ENCODE measurements around the gene PLD1. TPM values are rescaled to one million over a fixed set of nuclear protein-coding genes. Genes with fewer than 3 reads are reported as not detected.

The PLD1 gene
- polyA plus RNA-seq, 1 donor = 87.6 TPM

GRCh38 chr3:171784387-171784786 is 25.9 kb downstream of the PLD1 start:
- no peaks in the 10 kb centered on the region for H3K9me3 ChIP-seq (ENCODE audit: control insufficient read depth, low read depth, low read length)
- no peak overlapping the region for H3K27ac ChIP-seq (ENCODE audit: low read length)
- no peaks in the 10 kb centered on the region for H3K27me3 ChIP-seq (ENCODE audit: control insufficient read depth, insufficient read depth, low read length)
- no peaks in the 10 kb centered on the region for H3K36me3 ChIP-seq (ENCODE audit: control insufficient read depth, insufficient read depth, low read length)
- no peak overlapping the region for H3K4me3 ChIP-seq (ENCODE audit: low read length)
- DNase-seq = no peak
- no peaks in the 10 kb centered on the region for H3K4me1 ChIP-seq (ENCODE audit: control insufficient read depth, insufficient read depth, low read length)
- WGBS (ENCODE audit: insufficient coverage, low lambda C conversion rate) = no CpG with 5 or more reads among the region's 2 CpGs

DNA sequence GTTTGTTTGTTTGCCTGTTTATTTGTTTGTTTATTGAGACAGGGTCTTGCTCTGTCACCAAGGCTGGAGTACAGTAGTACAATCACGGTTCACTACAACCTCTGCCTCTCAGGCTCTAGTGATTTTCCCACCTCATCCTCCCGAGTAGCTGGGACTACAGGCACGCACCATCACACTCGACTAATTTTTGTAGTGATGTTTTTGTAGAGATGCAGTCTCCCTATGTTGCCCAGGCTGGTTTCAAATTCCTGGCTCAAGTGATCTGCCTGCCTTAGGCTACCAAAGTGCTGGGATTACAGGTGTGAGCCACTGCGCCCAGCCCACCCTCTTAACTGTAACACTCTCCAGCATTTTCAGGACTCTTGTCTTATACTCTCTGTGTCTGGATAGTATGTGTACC is 26.7 kb downstream of the PLD1 start:
- Histone ChIP-seq H3K36me3 (ENCODE audit: control insufficient read depth, insufficient read depth, low read length) (no peaks in the 10 kb centered on the region), H3K27me3 (ENCODE audit: control insufficient read depth, insufficient read depth, low read length) (no peaks in the 10 kb centered on the region), H3K4me3 (ENCODE audit: low read length) (no peak overlapping the region), H3K4me1 (ENCODE audit: control insufficient read depth, insufficient read depth, low read length) (no peaks in the 10 kb centered on the region), H3K9me3 (ENCODE audit: control insufficient read depth, low read depth, low read length) (no peaks in the 10 kb centered on the region), H3K27ac (ENCODE audit: low read length) (no peak overlapping the region)
- DNase-seq = no peak
- no CpG with 5 or more reads among the region's 5 CpGs for WGBS (ENCODE audit: insufficient coverage, low lambda C conversion rate)

DNA sequence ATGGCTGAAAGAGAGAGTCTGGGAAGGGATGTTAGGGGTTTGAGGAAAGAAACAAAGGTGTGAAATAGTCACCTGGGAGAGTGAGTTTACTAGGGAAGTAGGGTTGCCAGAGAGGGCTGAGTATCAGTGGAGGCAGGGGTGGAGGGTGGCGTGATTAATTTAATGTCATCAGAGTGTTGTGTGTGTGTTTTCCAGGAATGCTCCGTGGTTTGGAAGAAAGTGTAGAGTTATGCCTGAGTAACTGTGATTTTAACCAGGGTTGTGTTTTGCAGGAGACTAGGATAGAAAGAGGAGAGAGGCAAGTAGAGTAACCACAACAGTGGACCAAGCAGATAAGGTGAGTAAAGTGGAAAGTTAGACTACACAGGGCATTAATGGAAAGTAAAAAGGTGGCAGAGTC is 27.2 kb downstream of the PLD1 start:
- Histone ChIP-seq H3K36me3 (ENCODE audit: control insufficient read depth, insufficient read depth, low read length) (no peaks in the 10 kb centered on the region), H3K9me3 (ENCODE audit: control insufficient read depth, low read depth, low read length) (no peaks in the 10 kb centered on the region), H3K4me1 (ENCODE audit: control insufficient read depth, insufficient read depth, low read length) (no peaks in the 10 kb centered on the region), H3K4me3 (ENCODE audit: low read length) (no peak overlapping the region), H3K27ac (ENCODE audit: low read length) (no peak overlapping the region), H3K27me3 (ENCODE audit: control insufficient read depth, insufficient read depth, low read length) (no peaks in the 10 kb centered on the region)
- 92% methylated on average over 2 of the region's 2 CpGs for WGBS (ENCODE audit: insufficient coverage, low lambda C conversion rate)
- DNase-seq = no peak

GRCh38 chr3:171782617-171783016 is 27.7 kb downstream of the PLD1 start:
- H3K4me3 ChIP-seq (ENCODE audit: low read length) = no peak overlapping the region
- H3K9me3 ChIP-seq (ENCODE audit: control insufficient read depth, low read depth, low read length) = no peaks in the 10 kb centered on the region
- no peaks in the 10 kb centered on the region for H3K27me3 ChIP-seq (ENCODE audit: control insufficient read depth, insufficient read depth, low read length)
- no peak overlapping the region for H3K27ac ChIP-seq (ENCODE audit: low read length)
- 83% methylated on average over 1 of the region's 1 CpG for WGBS (ENCODE audit: insufficient coverage, low lambda C conversion rate)
- no peaks in the 10 kb centered on the region for H3K36me3 ChIP-seq (ENCODE audit: control insufficient read depth, insufficient read depth, low read length)
- H3K4me1 ChIP-seq (ENCODE audit: control insufficient read depth, insufficient read depth, low read length) = peaks cover under 1% of the 10 kb centered on the region
- no peak for DNase-seq

DNA sequence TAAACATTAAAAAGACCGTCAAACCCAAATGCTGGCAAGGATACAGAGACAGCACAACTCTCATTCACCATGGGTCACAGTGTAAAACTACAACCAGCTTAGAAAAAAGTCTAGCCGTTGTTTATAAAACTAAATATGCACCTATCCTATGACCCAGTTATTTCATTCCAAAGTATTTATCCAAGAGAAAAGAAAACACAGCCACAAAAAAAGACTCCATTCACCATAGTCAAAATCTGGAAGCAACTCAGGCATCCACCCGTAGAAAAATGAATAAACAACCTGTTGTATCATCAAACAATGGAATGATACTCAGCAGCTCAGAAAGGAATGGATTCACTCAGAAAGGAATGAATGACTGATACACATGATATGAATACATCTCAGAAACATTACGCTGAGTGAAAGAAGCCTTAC is 28.6 kb downstream of the PLD1 start:
- Histone ChIP-seq H3K4me3 (ENCODE audit: low read length) (no peak overlapping the region), H3K9me3 (ENCODE audit: control insufficient read depth, low read depth, low read length) (no peaks in the 10 kb centered on the region), H3K27ac (ENCODE audit: low read length) (no peak overlapping the region), H3K4me1 (ENCODE audit: control insufficient read depth, insufficient read depth, low read length) (peaks cover 6% of the 10 kb centered on the region), H3K27me3 (ENCODE audit: control insufficient read depth, insufficient read depth, low read length) (no peaks in the 10 kb centered on the region), H3K36me3 (ENCODE audit: control insufficient read depth, insufficient read depth, low read length) (no peaks in the 10 kb centered on the region)
- WGBS (ENCODE audit: insufficient coverage, low lambda C conversion rate) = 93% methylated on average over 3 of the region's 4 CpGs
- no peak for DNase-seq

DNA sequence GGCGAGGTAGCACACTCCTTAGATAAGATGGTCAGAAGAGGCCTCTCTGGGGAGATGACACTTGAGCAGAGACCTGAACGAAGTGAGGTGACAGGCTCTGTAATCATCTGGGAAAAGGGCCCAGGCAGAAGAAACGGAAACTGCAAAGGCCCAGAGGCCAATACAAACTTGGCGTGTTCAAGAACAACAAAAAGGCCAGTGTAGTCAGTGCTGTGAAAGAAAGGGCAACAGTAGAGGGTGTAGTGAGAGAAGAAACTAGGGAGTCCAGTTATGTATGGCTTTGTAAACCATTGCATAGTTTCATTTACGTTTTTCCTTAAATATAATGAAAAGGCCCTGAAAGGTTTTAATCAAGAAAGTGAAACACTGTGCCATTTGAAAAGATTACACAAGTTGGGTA is 31.8 kb downstream of the PLD1 start:
- no peak for DNase-seq
- H3K27ac ChIP-seq (ENCODE audit: low read length) = no peak overlapping the region
- no peaks in the 10 kb centered on the region for H3K9me3 ChIP-seq (ENCODE audit: control insufficient read depth, low read depth, low read length)

GRCh38 chr3:171777596-171777995 is 32.7 kb downstream of the PLD1 start:
- no CpG with 5 or more reads among the region's 4 CpGs for WGBS (ENCODE audit: insufficient coverage, low lambda C conversion rate)
- Histone ChIP-seq H3K27ac (ENCODE audit: low read length) (no peak overlapping the region), H3K9me3 (ENCODE audit: control insufficient read depth, low read depth, low read length) (no peaks in the 10 kb centered on the region), H3K27me3 (ENCODE audit: control insufficient read depth, insufficient read depth, low read length) (no peaks in the 10 kb centered on the region), H3K4me1 (ENCODE audit: control insufficient read depth, insufficient read depth, low read length) (peaks cover 9% of the 10 kb centered on the region), H3K4me3 (ENCODE audit: low read length) (no peak overlapping the region), H3K36me3 (ENCODE audit: control insufficient read depth, insufficient read depth, low read length) (no peaks in the 10 kb centered on the region)
- DNase-seq = no peak

More for the DNA sequence above, 31.8 kb downstream of the PLD1 start:
- Histone ChIP-seq H3K27me3 (ENCODE audit: control insufficient read depth, insufficient read depth, low read length) (no peaks in the 10 kb centered on the region), H3K4me1 (ENCODE audit: control insufficient read depth, insufficient read depth, low read length) (peaks cover 9% of the 10 kb centered on the region), H3K4me3 (ENCODE audit: low read length) (no peak overlapping the region), H3K36me3 (ENCODE audit: control insufficient read depth, insufficient read depth, low read length) (no peaks in the 10 kb centered on the region)
- 100% methylated on average over 3 of the region's 5 CpGs for WGBS (ENCODE audit: insufficient coverage, low lambda C conversion rate)

DNA sequence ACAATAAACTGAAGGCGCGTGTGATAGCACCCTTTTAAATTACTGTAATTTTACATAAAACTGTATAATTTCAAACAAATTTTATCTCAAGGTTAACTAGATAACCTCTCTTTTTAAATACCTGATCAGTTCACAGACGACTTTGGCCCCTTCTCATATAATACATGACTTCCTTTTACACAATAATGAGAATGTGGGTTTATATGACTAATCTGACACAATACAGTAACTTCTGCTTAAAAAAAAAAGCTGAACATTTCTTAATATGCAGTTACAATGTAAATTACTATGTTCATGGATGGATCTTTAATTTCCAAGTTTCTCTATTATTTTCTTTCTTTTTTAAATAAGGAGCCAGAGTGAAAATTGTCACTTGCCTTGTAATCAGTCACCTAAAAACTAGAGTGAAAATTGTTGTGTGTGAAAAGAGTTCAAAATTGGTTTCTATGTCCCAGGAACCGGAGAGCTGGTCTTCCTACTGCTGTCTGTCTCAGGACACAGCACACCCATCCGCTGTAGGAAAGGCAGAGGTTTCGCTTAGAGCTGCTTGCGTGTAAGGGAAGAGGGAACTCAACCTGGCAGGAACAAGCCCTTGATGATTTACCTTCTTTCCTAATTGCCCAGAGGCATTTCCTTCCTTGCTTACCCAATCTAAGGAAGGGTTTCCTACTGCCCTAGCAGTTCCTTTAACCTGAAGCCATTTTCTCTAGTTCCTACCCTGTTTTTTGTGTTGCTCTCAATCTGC is 33.3 kb downstream of the PLD1 start:
- Histone ChIP-seq H3K9me3 (ENCODE audit: control insufficient read depth, low read depth, low read length) (no peaks in the 10 kb centered on the region), H3K27me3 (ENCODE audit: control insufficient read depth, insufficient read depth, low read length) (no peaks in the 10 kb centered on the region), H3K36me3 (ENCODE audit: control insufficient read depth, insufficient read depth, low read length) (no peaks in the 10 kb centered on the region), H3K4me3 (ENCODE audit: low read length) (no peak overlapping the region), H3K4me1 (ENCODE audit: control insufficient read depth, insufficient read depth, low read length) (peaks cover 9% of the 10 kb centered on the region), H3K27ac (ENCODE audit: low read length) (no peak overlapping the region)
- WGBS (ENCODE audit: insufficient coverage, low lambda C conversion rate) = 37% methylated on average over 2 of the region's 7 CpGs
- no peak for DNase-seq

- Histone ChIP-seq H3K9me3 (ENCODE audit: control insufficient read depth, low read depth, low read length) (no peaks in the 10 kb centered on the region), H3K27me3 (ENCODE audit: control insufficient read depth, insufficient read depth, low read length) (no peaks in the 10 kb centered on the region), H3K4me1 (ENCODE audit: control insufficient read depth, insufficient read depth, low read length) (peaks cover 9% of the 10 kb centered on the region), H3K36me3 (ENCODE audit: control insufficient read depth, insufficient read depth, low read length) (no peaks in the 10 kb centered on the region), H3K27ac (ENCODE audit: low read length) (no peak overlapping the region), H3K4me3 (ENCODE audit: low read length) (no peak overlapping the region)
- 57% methylated on average over 1 of the region's 3 CpGs for WGBS (ENCODE audit: insufficient coverage, low lambda C conversion rate)
- DNase-seq = peak in 1 of 2 donors; percentile 48
Measured at GRCh38 chr3:171776411-171776810, 33.9 kb downstream of the PLD1 start.

GRCh38 chr3:171775943-171776342 is 34.3 kb downstream of the PLD1 start:
- Histone ChIP-seq H3K27ac (ENCODE audit: low read length) (no peak overlapping the region), H3K4me3 (ENCODE audit: low read length) (no peak overlapping the region), H3K27me3 (ENCODE audit: control insufficient read depth, insufficient read depth, low read length) (no peaks in the 10 kb centered on the region), H3K9me3 (ENCODE audit: control insufficient read depth, low read depth, low read length) (no peaks in the 10 kb centered on the region), H3K36me3 (ENCODE audit: control insufficient read depth, insufficient read depth, low read length) (no peaks in the 10 kb centered on the region), H3K4me1 (ENCODE audit: control insufficient read depth, insufficient read depth, low read length) (peaks cover 9% of the 10 kb centered on the region)
- 80% methylated on average over 1 of the region's 8 CpGs for WGBS (ENCODE audit: insufficient coverage, low lambda C conversion rate)
- DNase-seq = no peak

DNA sequence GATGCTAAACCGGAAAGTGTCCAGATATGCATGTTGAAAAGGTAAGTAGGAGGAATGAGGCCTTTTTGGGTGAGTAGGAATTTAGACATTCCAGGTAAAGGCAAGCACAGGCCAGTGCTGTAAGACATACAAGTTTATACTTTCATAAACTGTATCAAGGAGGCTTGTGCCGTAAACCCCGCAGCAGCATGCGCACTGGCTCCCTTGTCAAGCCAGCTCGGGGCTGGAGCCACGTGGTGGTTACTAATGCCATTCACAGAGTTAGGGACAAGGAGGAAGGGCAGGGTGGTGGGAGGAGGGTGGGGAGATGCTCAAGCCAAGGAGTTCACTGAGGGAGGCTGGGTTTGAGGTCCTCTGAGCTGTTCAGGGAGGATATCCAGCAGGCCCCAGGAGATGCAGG is 35.8 kb downstream of the PLD1 start:
- no peaks in the 10 kb centered on the region for H3K9me3 ChIP-seq (ENCODE audit: control insufficient read depth, low read depth, low read length)
- H3K36me3 ChIP-seq (ENCODE audit: control insufficient read depth, insufficient read depth, low read length) = no peaks in the 10 kb centered on the region
- no CpG with 5 or more reads among the region's 6 CpGs for WGBS (ENCODE audit: insufficient coverage, low lambda C conversion rate)
- H3K27ac ChIP-seq (ENCODE audit: low read length) = no peak overlapping the region
- H3K4me3 ChIP-seq (ENCODE audit: low read length) = no peak overlapping the region
- H3K27me3 ChIP-seq (ENCODE audit: control insufficient read depth, insufficient read depth, low read length) = no peaks in the 10 kb centered on the region
- DNase-seq = no peak
- H3K4me1 ChIP-seq (ENCODE audit: control insufficient read depth, insufficient read depth, low read length) = peaks cover 9% of the 10 kb centered on the region

All from large intestine (tissue), 3 donors.